ENCODE results near the gene PM20D2. TPM values are rescaled to one million over a fixed set of nuclear protein-coding genes. Genes with fewer than 3 reads are reported as not detected.

The PM20D2 gene
- total RNA-seq (10 to 100 TPM in 2 of 5 experiments, 1 to 10 TPM in 3; 4.6 to 12.7 (median 9.5) TPM), polyA plus RNA-seq (1 to 10 TPM; 7.1 to 7.3 TPM), total RNA-seq (18.2 reads per million, percentile 48 among the genes with 10 or more reads in this experiment)

- Histone ChIP-seq H3K4me1 (ENCODE audit: control insufficient read depth in 2 of 2, insufficient read depth in 2 of 2, low read length in 2 of 2) (peaks cover 5 to 10% of the 10 kb centered on the region in 2 donors), H3K9me3 (ENCODE audit: control insufficient read depth in 2 of 3, low read length in 3 of 3) (no peaks in the 10 kb centered on the region), H3K4me3 (ENCODE audit: low read length) (peak within 1 kb of the TSS; percentile 58), H3K27me3 (ENCODE audit: control insufficient read depth in 2 of 2, insufficient read depth in 2 of 2, low read length in 2 of 2) (no peaks in the 10 kb centered on the region), H3K27ac (ENCODE audit: low read depth, low read length) (peak within 1 kb of the TSS; percentile 73), H3K36me3 (ENCODE audit: control insufficient read depth in 2 of 3, insufficient read depth in 3 of 3, low read length in 3 of 3) (peaks cover 0 to 6% (median 0%) of the 10 kb centered on the region in 3 experiments)
- Mint-ChIP-seq H3K27ac (peak within 1 kb of the TSS; percentile 84 to 98 (median 95)), H3K4me1 (peaks cover 16 to 39% (median 23%) of the 10 kb centered on the region in 7 donors), H3K4me3 (peak within 1 kb of the TSS; percentile 86 to 99 (median 94)), H3K36me3 (peaks cover 3 to 11% (median 6%) of the 10 kb centered on the region in 5 donors), H3K27me3 (peaks cover 0 to 14% (median 0%) of the 10 kb centered on the region in 5 donors), H3K9me3 (no peaks in the 10 kb centered on the region)
- DNase-seq (peak; percentile 45 to 78 (median 59)), ATAC-seq (peak; percentile 84)
- ChIA-PET CTCF (interaction anchor here (0.6 to 2.3 kb wide), 5 partner anchors 23 to 215 kb away, joined by 3 to 12 read pairs (median 3); no protein-coding TSS in a partner anchor), POLR2A (interaction anchor here (0.5 to 7.0 kb wide), 9 partner anchors 12 to 1441 kb away, joined by 3 to 115 read pairs (median 4); partner anchors contain the start of genes MAP3K7 and PNRC1)
- intact Hi-C loops (cut with micrococcal nuclease) = loop anchor here (1.0 to 10.0 kb wide), 8 partner anchors 15 to 669 kb away; partner anchors contain the start of genes UBE2J1 (in 2 of the 2), LYRM2 (in 1 of the 2), MDN1 (in 1 of the 2) and RNGTT (in 1 of the 2)
These were observed at the start of gene PM20D2 for GRCh38 chr6:89145956-89146717. TSS of gene PM20D2 (plus strand) at chr6:89146055. CDS start at chr6:89146145, 90 bp downstream.

DNA sequence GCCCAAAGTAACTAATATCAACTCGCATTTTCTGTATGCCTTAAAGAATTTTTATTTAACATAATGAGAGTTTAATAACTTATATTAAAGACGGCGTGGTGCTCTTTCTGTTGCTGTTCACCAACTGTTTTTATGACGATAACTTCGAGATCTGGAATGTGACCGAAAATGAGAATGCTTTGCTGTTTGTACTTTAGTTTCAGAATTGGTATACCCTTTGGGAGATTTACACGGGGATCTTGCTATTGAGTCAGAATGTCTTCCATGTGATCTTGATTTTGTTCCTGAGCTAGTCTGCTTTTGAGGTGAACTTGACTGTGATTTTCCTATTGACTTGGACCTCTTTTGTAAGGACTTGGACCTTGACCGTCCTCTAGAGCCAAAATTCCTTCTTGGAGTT is 47.4 kb upstream of the PM20D2 start:
- peaks cover 0 to 7% (median 1%) of the 10 kb centered on the region in 5 donors for H3K36me3 Mint-ChIP-seq
- ATAC-seq (no peak), DNase-seq (no peak)
- peaks cover 0 to 4% (median 0%) of the 10 kb centered on the region in 5 donors for H3K27me3 Mint-ChIP-seq
- Histone ChIP-seq H3K27me3 (ENCODE audit: control insufficient read depth in 2 of 2, insufficient read depth in 2 of 2, low read length in 2 of 2) (no peaks in the 10 kb centered on the region), H3K27ac (ENCODE audit: low read depth, low read length) (no peak overlapping the region), H3K36me3 (ENCODE audit: control insufficient read depth in 2 of 3, insufficient read depth in 3 of 3, low read length in 3 of 3) (no peaks in the 10 kb centered on the region), H3K4me3 (ENCODE audit: low read length) (no peak overlapping the region), H3K4me1 (ENCODE audit: control insufficient read depth in 2 of 2, insufficient read depth in 2 of 2, low read length in 2 of 2) (no peaks in the 10 kb centered on the region), H3K9me3 (ENCODE audit: control insufficient read depth in 2 of 3, low read length in 3 of 3) (no peaks in the 10 kb centered on the region)
- no peak overlapping the region for H3K27ac Mint-ChIP-seq
- ChIA-PET POLR2A (interaction anchor here (1.9 kb wide), 1 partner anchor 14 kb away, joined by 6 read pairs; no protein-coding TSS in a partner anchor), CTCF (no interaction called here)
- intact Hi-C loops (cut with micrococcal nuclease) = no loop called here
- H3K4me1 Mint-ChIP-seq = peaks cover 0 to 4% (median 0%) of the 10 kb centered on the region in 7 donors
- H3K4me3 Mint-ChIP-seq = no peak overlapping the region
- H3K9me3 Mint-ChIP-seq = no peaks in the 10 kb centered on the region

GRCh38 chr6:89100114-89100513 is 45.7 kb upstream of the PM20D2 start:
- Mint-ChIP-seq H3K27ac (no peak overlapping the region), H3K4me1 (peaks cover 0 to 4% (median 0%) of the 10 kb centered on the region in 7 donors), H3K27me3 (peaks cover 0 to 5% (median 0%) of the 10 kb centered on the region in 5 donors), H3K9me3 (no peaks in the 10 kb centered on the region), H3K4me3 (no peak overlapping the region), H3K36me3 (peaks cover 0 to 8% (median 2%) of the 10 kb centered on the region in 5 donors)
- intact Hi-C loops (cut with micrococcal nuclease) = no loop called here
- no peak for ATAC-seq
- Histone ChIP-seq H3K36me3 (ENCODE audit: control insufficient read depth in 2 of 3, insufficient read depth in 3 of 3, low read length in 3 of 3) (no peaks in the 10 kb centered on the region), H3K9me3 (ENCODE audit: control insufficient read depth in 2 of 3, low read length in 3 of 3) (no peaks in the 10 kb centered on the region), H3K27me3 (ENCODE audit: control insufficient read depth in 2 of 2, insufficient read depth in 2 of 2, low read length in 2 of 2) (no peaks in the 10 kb centered on the region), H3K27ac (ENCODE audit: low read depth, low read length) (no peak overlapping the region), H3K4me1 (ENCODE audit: control insufficient read depth in 2 of 2, insufficient read depth in 2 of 2, low read length in 2 of 2) (no peaks in the 10 kb centered on the region), H3K4me3 (ENCODE audit: low read length) (no peak overlapping the region)
- CTCF ChIA-PET = interaction anchor here (0.7 kb wide), 1 partner anchor 24 kb away, joined by 3 read pairs; no protein-coding TSS in a partner anchor
- POLR2A ChIA-PET = interaction anchor here (1.3 kb wide), 1 partner anchor 20 kb away, joined by 5 read pairs; the partner anchor contains the start of gene PNRC1
- no peak for DNase-seq

DNA sequence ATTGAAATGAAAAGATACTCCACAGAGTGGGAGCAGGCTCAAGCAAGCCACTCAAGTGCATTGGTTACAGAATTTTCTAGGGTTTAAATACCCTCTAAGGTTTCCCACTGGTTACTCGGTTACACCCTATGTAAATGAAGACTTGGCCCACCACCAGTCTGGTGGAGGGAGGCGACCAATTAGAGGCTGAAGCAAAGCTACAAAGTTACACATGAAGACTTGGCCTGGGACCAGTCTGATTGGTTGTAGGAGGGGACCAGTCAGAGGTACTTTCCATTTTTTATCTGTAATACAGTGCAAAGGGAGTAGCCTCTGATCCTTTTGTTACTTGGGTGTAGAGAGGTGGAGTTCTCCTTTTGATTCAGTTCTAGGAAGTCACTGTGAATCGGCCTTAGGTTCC is 35.6 kb upstream of the PM20D2 start:
- no peak overlapping the region for H3K4me3 Mint-ChIP-seq
- no peaks in the 10 kb centered on the region for H3K36me3 ChIP-seq (ENCODE audit: control insufficient read depth in 2 of 3, insufficient read depth in 3 of 3, low read length in 3 of 3)
- H3K27me3 ChIP-seq (ENCODE audit: control insufficient read depth in 2 of 2, insufficient read depth in 2 of 2, low read length in 2 of 2) = no peaks in the 10 kb centered on the region
- CTCF ChIA-PET = no interaction called here
- H3K4me3 ChIP-seq (ENCODE audit: low read length) = no peak overlapping the region
- ATAC-seq = no peak
- no peaks in the 10 kb centered on the region for H3K9me3 ChIP-seq (ENCODE audit: control insufficient read depth in 2 of 3, low read length in 3 of 3)
- POLR2A ChIA-PET = no interaction called here
- H3K27ac ChIP-seq (ENCODE audit: low read depth, low read length) = no peak overlapping the region
- intact Hi-C loops (cut with micrococcal nuclease) = no loop called here
- H3K36me3 Mint-ChIP-seq = peaks cover 0 to 7% (median 5%) of the 10 kb centered on the region in 5 donors
- H3K4me1 ChIP-seq (ENCODE audit: control insufficient read depth in 2 of 2, insufficient read depth in 2 of 2, low read length in 2 of 2) = no peaks in the 10 kb centered on the region
- H3K27me3 Mint-ChIP-seq = peaks cover 0 to 16% (median 0%) of the 10 kb centered on the region in 5 donors
- no peaks in the 10 kb centered on the region for H3K4me1 Mint-ChIP-seq
- no peak for DNase-seq
- H3K9me3 Mint-ChIP-seq = no peaks in the 10 kb centered on the region
- no peak overlapping the region for H3K27ac Mint-ChIP-seq

DNA sequence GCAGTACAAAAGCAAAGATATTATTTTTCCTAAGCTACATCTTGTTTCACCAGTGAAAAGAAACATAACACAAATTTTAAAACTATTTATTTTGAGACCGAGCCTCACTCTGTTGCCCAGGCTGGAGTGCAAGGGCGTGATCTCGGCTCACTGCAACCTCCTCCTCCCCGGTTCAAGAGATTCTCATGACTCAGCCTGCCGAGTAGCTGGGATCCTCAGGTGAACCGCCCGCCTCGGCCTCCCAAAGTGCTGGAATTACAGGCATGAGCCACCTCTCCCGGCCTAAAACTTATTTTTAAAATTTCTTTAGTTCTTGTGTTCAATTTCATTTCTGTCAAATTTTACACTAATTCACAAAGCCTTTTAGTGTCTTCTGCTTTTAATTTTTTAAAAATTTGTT is 33.9 kb upstream of the PM20D2 start:
- POLR2A ChIA-PET = no interaction called here
- H3K4me1 Mint-ChIP-seq = peaks cover 2 to 8% (median 3%) of the 10 kb centered on the region in 7 donors
- H3K4me3 Mint-ChIP-seq = no peak overlapping the region
- no peaks in the 10 kb centered on the region for H3K9me3 ChIP-seq (ENCODE audit: control insufficient read depth in 2 of 3, low read length in 3 of 3)
- intact Hi-C loops (cut with micrococcal nuclease) = no loop called here
- H3K4me1 ChIP-seq (ENCODE audit: control insufficient read depth in 2 of 2, insufficient read depth in 2 of 2, low read length in 2 of 2) = peaks cover 0 to 2% of the 10 kb centered on the region in 2 donors
- no peaks in the 10 kb centered on the region for H3K36me3 ChIP-seq (ENCODE audit: control insufficient read depth in 2 of 3, insufficient read depth in 3 of 3, low read length in 3 of 3)
- no peak overlapping the region for H3K4me3 ChIP-seq (ENCODE audit: low read length)
- ATAC-seq (no peak), DNase-seq (no peak)
- CTCF ChIA-PET = interaction anchor here (0.6 kb wide), 1 partner anchor 19 kb away, joined by 5 read pairs; no protein-coding TSS in a partner anchor
- H3K27me3 Mint-ChIP-seq = peaks cover 0 to 27% (median 0%) of the 10 kb centered on the region in 5 donors
- peaks cover 0 to 5% (median 2%) of the 10 kb centered on the region in 5 donors for H3K36me3 Mint-ChIP-seq
- H3K9me3 Mint-ChIP-seq = no peaks in the 10 kb centered on the region
- H3K27ac ChIP-seq (ENCODE audit: low read depth, low read length) = no peak overlapping the region
- no peaks in the 10 kb centered on the region for H3K27me3 ChIP-seq (ENCODE audit: control insufficient read depth in 2 of 2, insufficient read depth in 2 of 2, low read length in 2 of 2)
- H3K27ac Mint-ChIP-seq = no peak overlapping the region

DNA sequence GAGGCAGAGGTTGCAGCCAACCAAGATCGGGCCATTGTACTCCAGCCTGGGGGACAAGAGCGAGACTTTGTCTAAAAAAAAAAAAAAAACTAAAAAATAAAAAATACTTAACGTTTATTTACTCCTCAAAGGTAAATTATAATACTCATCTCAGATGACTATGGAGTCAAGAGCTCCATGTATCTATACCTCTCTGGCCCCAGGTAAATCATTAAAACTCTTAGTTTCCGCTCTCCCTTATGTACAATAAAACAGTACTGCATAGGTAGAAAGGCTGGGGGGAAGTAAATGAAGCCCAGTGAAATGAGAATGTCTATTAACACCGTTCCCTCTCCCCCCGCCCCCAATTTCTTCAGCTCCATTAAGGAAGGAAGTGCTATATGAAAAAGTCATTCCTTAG is 29.2 kb upstream of the PM20D2 start:
- POLR2A ChIA-PET = interaction anchor here (0.6 to 1.4 kb wide), 2 partner anchors 38 to 1255 kb away, joined by 3 read pairs; no protein-coding TSS in a partner anchor
- H3K27ac Mint-ChIP-seq = peak overlapping the region in 4 of 9 donors; percentile 22 to 82 (median 56)
- H3K36me3 ChIP-seq (ENCODE audit: control insufficient read depth in 2 of 3, insufficient read depth in 3 of 3, low read length in 3 of 3) = no peaks in the 10 kb centered on the region

More for the DNA sequence above, 29.2 kb upstream of the PM20D2 start:
- H3K27me3 ChIP-seq (ENCODE audit: control insufficient read depth in 2 of 2, insufficient read depth in 2 of 2, low read length in 2 of 2) = no peaks in the 10 kb centered on the region
- no peak overlapping the region for H3K4me3 ChIP-seq (ENCODE audit: low read length)
- H3K27me3 Mint-ChIP-seq = peaks cover 0 to 41% (median 0%) of the 10 kb centered on the region in 5 donors
- DNase-seq (no peak), ATAC-seq (no peak)
- peak overlapping the region; percentile 77 to 95 (median 85) for H3K4me3 Mint-ChIP-seq
- peaks cover 0 to 5% of the 10 kb centered on the region in 2 donors for H3K4me1 ChIP-seq (ENCODE audit: control insufficient read depth in 2 of 2, insufficient read depth in 2 of 2, low read length in 2 of 2)
- H3K27ac ChIP-seq (ENCODE audit: low read depth, low read length) = no peak overlapping the region
- no peaks in the 10 kb centered on the region for H3K36me3 Mint-ChIP-seq
- H3K9me3 ChIP-seq (ENCODE audit: control insufficient read depth in 2 of 3, low read length in 3 of 3) = no peaks in the 10 kb centered on the region
- CTCF ChIA-PET = interaction anchor here (1.2 kb wide), 1 partner anchor 33 kb away, joined by 3 read pairs; no protein-coding TSS in a partner anchor
- intact Hi-C loops (cut with micrococcal nuclease) = loop anchor here (1.0 kb wide), 2 partner anchors 34 to 35 kb away; no protein-coding TSS in a partner anchor
- peaks cover 0 to 1% (median 0%) of the 10 kb centered on the region in 11 donors for H3K9me3 Mint-ChIP-seq
- H3K4me1 Mint-ChIP-seq = peaks cover 6 to 12% (median 10%) of the 10 kb centered on the region in 7 donors
